Lower leg skin (tissue), 3 donors: ENCODE results near the gene KCNG4.

Experiments
- POLR2A ChIP-seq, 2 donors: fragments of 450-650 bp; IDR thresholded peaks; one replicate each; pipeline ENCODE4 v1.6.1; 2016 to 2017; ENCODE audit warnings: antibody characterized with exemption in 2 of 2, mild to moderate bottlenecking in 1 of 2, moderate library complexity in 1 of 2
- TF ChIP-seq, protein P1 (sequence below), 3 donors: fragments of 450-650 bp; IDR thresholded peaks; one replicate each; pipeline ENCODE4 v1.5.1; 2016; ENCODE audit warnings: antibody characterized with exemption in 3 of 3, mild to moderate bottlenecking in 3 of 3, moderate library complexity in 2 of 3

DNA sequence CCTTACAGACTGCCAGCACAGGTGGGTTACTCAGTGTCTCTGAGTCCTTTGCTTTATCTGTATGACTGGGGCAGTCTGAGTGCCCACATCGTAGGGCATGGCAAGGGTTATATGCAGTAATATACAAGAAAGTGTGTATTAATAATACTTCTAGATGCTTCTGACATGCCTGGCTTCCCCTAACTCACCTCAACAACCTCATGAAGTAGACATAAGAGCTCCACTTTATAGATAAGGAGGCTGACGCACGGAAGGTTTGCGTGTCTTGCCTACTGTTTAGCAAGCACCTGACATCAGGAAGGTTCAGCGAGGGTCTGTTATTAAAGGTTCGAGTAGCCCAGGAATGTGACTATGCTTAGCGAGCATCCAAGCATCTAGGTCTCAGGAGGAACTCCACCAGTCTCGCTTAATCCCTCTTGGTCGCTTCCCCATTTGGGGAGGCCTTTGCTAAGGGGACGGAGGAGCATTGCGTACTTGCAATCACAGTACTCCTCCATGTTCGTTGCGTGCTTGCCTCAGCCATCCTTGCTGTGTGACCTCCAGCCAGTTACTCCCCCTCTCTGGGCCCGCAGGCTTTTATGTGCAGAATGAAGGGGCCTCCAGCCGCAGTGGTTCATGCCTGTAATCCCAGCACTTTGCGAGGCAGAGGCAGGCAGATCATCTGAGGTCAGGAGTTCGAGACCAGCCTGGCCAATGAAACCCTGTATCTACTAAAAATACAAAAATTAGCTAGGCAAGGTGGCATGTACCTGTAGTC is 1.6 kb downstream of the KCNG4 start:
- TF ChIP-seq, protein P1, sequence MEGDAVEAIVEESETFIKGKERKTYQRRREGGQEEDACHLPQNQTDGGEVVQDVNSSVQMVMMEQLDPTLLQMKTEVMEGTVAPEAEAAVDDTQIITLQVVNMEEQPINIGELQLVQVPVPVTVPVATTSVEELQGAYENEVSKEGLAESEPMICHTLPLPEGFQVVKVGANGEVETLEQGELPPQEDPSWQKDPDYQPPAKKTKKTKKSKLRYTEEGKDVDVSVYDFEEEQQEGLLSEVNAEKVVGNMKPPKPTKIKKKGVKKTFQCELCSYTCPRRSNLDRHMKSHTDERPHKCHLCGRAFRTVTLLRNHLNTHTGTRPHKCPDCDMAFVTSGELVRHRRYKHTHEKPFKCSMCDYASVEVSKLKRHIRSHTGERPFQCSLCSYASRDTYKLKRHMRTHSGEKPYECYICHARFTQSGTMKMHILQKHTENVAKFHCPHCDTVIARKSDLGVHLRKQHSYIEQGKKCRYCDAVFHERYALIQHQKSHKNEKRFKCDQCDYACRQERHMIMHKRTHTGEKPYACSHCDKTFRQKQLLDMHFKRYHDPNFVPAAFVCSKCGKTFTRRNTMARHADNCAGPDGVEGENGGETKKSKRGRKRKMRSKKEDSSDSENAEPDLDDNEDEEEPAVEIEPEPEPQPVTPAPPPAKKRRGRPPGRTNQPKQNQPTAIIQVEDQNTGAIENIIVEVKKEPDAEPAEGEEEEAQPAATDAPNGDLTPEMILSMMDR (IDR thresholded peaks at IDR 0.05): no peak
- no peak for TF ChIP-seq POLR2A (IDR thresholded peaks at IDR 0.05)
